Activated naive CD8-positive, alpha-beta T cell treated with anti-CD3 and anti-CD28 coated beads for 36 hours (primary cell): Measurements from ENCODE around the gene PSMC6. TPM values are rescaled to one million over a fixed set of nuclear protein-coding genes. Genes with fewer than 3 reads are reported as not detected.
"Not testable (repeated sequence)": the region's sequence is repeated elsewhere in the genome, so short reads cannot be mapped to it uniquely, and the experiment has no call there.

Source experiments
- DNase-seq: peaks from one replicate; pipeline ENCODE4 v3.0.0; 2021
- H3K27ac Mint-ChIP-seq: one replicate; pipeline ENCODE4 v1.8.0; 2022; ENCODE audit warnings: mild to moderate bottlenecking, moderate library complexity, mixed read lengths
- H3K27me3 Mint-ChIP-seq: one replicate; pipeline ENCODE4 v1.8.0; 2022; ENCODE audit warnings: mild to moderate bottlenecking, mixed read lengths
- H3K36me3 Mint-ChIP-seq: one replicate; pipeline ENCODE4 v1.8.0; 2021; ENCODE audit warnings: mild to moderate bottlenecking, mixed read lengths
- H3K4me1 Mint-ChIP-seq: one replicate; pipeline ENCODE4 v1.8.0; 2021; ENCODE audit warnings: mixed read lengths
- H3K4me3 Mint-ChIP-seq: one replicate; pipeline ENCODE4 v1.8.0; 2022; ENCODE audit warnings: mild to moderate bottlenecking, moderate library complexity, mixed read lengths
- H3K9me3 Mint-ChIP-seq: one replicate; pipeline ENCODE4 v1.8.0; 2022; ENCODE audit warnings: mixed read lengths
- total RNA-seq, 2 experiments: library from RNA; stranded (reverse); gene quantifications; one replicate each; pipeline ENCODE4 v1.2.3, GENCODE V29; 2021

Gene PSMC6
- total RNA-seq, 2 experiments from 2014 or later = 117 to 123 TPM

DNA sequence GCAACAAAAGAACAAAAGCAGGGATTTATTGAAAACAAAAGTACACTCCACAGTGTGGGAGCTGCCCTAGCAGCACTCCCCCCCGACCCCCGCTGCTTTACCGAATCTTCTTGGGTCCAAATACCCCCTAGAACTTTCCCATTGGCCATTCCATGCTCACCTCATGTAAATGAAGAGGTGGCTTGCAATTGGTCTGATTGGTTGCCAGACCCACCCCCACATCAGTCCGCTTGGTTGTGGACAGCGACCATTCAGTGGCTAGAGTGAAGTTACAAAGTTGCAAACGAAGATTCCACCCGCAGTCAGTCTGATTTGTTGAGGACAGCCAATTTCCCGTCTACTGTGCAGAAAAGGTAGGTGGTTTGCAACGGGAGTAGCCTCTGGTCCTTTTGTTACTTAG is 26.8 kb downstream of the PSMC6 start:
- H3K36me3 Mint-ChIP-seq = peaks cover 39% of the 10 kb centered on the region
- no peak overlapping the region for H3K27ac Mint-ChIP-seq
- no peaks in the 10 kb centered on the region for H3K27me3 Mint-ChIP-seq
- H3K4me3 Mint-ChIP-seq = no peak overlapping the region
- H3K4me1 Mint-ChIP-seq = peaks cover 60% of the 10 kb centered on the region
- DNase-seq = no peak
- H3K9me3 Mint-ChIP-seq = no peaks in the 10 kb centered on the region

DNA sequence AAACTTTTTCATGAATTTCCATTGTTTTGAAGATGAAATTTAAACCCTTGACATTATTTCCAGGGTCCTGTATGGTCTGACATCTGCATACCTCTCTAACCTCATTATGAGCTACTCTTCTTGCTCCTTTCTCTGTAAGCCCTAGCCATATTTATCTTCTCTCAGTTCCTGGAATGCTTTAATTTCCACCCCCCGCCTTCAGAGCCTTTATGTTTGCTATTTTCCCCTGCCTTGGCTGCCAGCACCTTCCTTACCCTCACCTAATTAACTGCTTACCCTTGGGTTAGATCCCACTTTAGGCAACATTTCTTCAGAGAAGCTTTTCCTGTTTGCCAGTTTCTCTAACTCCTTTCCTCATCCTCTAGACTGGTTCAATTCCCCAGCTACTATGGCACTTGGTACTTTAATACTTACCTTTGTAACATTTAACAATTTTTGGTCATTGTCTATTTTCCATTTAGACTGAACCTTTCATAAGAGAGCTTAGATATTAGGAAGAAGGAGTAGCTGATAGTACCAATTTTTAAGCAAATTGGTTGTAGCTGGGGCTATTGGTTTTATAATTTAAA is 29.0 kb downstream of the PSMC6 start:
- Mint-ChIP-seq H3K27me3 (no peaks in the 10 kb centered on the region), H3K4me3 (peak overlapping the region; percentile 6), H3K9me3 (no peaks in the 10 kb centered on the region), H3K36me3 (peaks cover 45% of the 10 kb centered on the region), H3K27ac (peak overlapping the region; percentile 69), H3K4me1 (peaks cover 64% of the 10 kb centered on the region)
- DNase-seq = no peak

DNA sequence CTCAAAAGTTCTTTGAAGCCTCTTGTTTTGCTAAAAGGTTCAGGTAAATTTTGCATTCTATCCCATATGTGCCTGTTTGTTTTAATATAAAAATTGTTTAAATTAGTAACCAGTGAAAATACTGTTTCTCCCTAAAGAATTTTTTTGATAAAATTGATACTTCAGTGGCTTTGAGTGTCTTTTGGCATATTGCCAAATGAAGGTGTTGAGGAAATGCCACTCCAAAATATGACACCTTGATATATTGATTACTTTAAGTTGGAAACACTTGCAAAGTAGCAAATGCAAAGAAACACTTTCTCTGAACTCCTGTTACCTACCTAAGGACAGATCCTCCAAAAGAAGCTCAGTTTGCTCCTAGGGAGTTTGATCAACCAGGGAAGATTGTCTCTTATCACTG is 31.4 kb downstream of the PSMC6 start:
- no peak overlapping the region for H3K27ac Mint-ChIP-seq
- DNase-seq = no peak
- peaks cover 37% of the 10 kb centered on the region for H3K36me3 Mint-ChIP-seq
- H3K4me1 Mint-ChIP-seq = peaks cover 65% of the 10 kb centered on the region
- H3K9me3 Mint-ChIP-seq = no peaks in the 10 kb centered on the region
- no peaks in the 10 kb centered on the region for H3K27me3 Mint-ChIP-seq
- H3K4me3 Mint-ChIP-seq = no peak overlapping the region

DNA sequence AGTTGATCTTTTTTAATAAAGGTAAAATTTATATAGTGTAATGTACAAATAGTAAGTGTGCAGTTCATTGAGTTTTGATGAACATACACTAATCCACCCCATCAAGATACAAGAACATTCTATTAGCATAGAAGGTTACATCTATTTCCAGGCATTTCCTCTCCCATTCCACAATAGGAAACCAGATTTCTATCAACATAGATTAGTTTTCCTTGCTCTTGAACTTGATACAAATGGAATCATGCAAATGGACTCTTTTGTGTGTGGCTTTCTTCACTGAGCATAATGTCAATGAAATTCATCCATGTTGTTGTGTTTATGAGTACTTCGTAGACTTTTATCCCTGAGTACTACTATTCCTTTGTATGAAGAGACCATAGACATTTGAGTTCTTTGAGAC is 33.8 kb downstream of the PSMC6 start:
- Mint-ChIP-seq H3K36me3 (peaks cover 32% of the 10 kb centered on the region), H3K4me1 (peaks cover 62% of the 10 kb centered on the region), H3K27ac (peak overlapping the region; percentile 36), H3K9me3 (no peaks in the 10 kb centered on the region), H3K4me3 (no peak overlapping the region), H3K27me3 (no peaks in the 10 kb centered on the region)
- DNase-seq = no peak

DNA sequence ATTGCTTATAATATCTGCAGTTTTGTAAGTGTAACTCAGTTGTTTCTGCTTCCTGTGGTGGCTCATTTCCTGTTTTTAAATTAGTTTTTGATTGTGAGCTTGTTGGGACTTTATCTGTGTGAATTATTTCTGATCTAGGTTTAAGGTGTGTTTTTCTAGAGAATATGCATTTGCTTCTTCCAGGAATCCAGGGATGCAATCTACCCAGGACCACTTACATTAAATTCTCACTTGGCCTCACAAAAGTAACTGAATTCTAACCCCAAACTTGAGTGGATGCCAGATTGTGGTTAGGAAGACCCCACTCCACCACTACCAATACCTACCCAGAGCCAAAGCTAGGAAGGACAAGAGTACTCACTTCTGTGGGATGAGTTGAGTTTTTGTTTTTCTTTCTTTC is 34.9 kb downstream of the PSMC6 start:
- Mint-ChIP-seq H3K4me3 (peak overlapping the region; percentile 69), H3K27ac (peak overlapping the region; percentile 96), H3K9me3 (no peaks in the 10 kb centered on the region), H3K27me3 (no peaks in the 10 kb centered on the region), H3K4me1 (peaks cover 54% of the 10 kb centered on the region), H3K36me3 (peaks cover 36% of the 10 kb centered on the region)
- no peak for DNase-seq

DNA sequence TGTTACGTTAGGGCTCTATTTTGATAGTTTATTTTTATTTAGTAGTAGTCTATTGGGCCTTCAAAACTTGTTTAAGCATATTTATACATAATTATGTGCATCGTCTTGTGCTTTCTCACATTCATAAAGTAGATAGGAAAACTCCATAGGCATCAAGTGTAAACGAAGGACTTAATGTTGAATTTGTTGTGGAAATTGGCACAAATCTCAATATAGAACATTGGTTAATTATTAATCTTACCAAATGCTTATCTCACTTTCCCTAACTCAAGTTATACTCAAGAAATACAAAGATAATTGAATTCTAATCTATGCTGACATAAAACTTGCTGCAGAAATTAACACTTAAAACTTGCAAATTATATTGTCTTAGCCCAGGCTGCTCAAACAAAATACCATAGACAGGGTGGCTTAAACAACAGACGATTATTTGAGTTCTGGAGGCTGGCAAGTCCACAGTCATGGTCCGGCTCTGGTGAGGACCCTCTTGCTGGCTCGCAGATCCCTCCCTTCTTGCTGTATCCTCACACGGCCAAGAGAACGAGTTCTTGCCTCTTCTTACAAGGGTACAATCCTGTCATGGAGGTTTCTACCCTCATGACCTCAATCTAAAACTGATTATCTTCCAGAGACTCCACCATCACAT is 41.8 kb downstream of the PSMC6 start:
- H3K36me3 Mint-ChIP-seq = peaks cover 23% of the 10 kb centered on the region

DNA sequence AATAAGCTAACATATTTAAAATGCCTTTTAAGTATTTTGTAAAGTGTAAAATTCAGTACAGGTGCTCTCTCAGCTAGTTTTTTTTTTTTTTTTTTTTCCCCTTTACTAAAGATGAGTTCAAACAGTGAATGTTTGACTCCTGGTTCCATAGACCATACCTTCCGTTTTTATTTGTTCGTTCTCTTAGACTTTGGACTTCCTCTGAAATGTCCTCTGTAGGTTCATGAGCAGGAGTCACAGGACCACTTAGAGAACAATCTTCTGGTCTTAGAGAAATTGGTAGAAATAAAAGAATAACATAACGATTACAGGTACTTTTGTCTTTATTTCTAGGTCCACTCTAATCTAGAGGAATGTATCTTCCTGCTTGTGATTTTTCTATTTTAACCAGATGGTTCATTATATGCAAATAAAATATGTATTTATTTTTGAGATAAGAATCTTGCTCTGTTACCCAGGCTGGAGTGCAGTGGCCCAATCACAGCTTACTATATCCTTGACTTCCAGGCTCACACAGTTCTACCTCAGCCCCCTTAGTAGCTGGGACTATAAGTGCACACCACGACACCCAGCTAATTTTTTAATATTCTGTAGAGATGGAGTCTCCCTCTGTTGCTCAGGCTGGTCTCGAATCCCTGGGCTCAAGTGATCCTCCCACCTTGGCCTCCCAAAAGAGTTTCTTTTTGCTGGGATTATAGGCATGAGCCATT is 48.8 kb downstream of the PSMC6 start:
- no peaks in the 10 kb centered on the region for H3K9me3 Mint-ChIP-seq
- H3K4me1 Mint-ChIP-seq = peaks cover 3% of the 10 kb centered on the region
- H3K4me3 Mint-ChIP-seq = no peak overlapping the region
- no peak overlapping the region for H3K27ac Mint-ChIP-seq
- no peak for DNase-seq
- no peaks in the 10 kb centered on the region for H3K27me3 Mint-ChIP-seq
- peaks cover 2% of the 10 kb centered on the region for H3K36me3 Mint-ChIP-seq

More for the DNA sequence above, 41.8 kb downstream of the PSMC6 start:
- H3K4me3 Mint-ChIP-seq = no peak overlapping the region
- no peaks in the 10 kb centered on the region for H3K9me3 Mint-ChIP-seq
- DNase-seq = no peak
- no peaks in the 10 kb centered on the region for H3K27me3 Mint-ChIP-seq
- peaks cover 21% of the 10 kb centered on the region for H3K4me1 Mint-ChIP-seq
- H3K27ac Mint-ChIP-seq = no peak overlapping the region

DNA sequence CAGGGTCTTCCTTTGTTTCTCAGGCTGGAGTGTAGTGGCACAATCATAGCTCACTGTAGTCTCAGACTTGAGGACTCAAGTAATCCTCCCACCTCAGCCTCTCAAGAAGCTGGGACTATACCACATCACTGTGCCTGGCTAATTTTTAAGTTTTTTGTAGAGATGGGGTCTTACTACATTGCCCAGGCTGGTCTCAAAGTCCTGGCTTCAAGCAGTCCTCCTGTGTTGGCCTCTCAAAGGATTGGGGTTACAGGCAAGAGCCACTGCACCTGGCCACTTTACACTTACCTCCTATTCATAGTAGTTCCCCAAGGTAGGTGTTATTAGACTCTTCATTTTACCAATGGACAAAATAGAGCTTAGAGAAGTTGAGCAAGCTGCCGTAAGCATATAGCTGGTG is 52.1 kb downstream of the PSMC6 start:
- Mint-ChIP-seq H3K4me1 (peaks cover 6% of the 10 kb centered on the region), H3K36me3 (peaks cover 13% of the 10 kb centered on the region), H3K9me3 (no peaks in the 10 kb centered on the region), H3K27ac (no peak overlapping the region), H3K27me3 (no peaks in the 10 kb centered on the region), H3K4me3 (no peak overlapping the region)
- no peak for DNase-seq

DNA sequence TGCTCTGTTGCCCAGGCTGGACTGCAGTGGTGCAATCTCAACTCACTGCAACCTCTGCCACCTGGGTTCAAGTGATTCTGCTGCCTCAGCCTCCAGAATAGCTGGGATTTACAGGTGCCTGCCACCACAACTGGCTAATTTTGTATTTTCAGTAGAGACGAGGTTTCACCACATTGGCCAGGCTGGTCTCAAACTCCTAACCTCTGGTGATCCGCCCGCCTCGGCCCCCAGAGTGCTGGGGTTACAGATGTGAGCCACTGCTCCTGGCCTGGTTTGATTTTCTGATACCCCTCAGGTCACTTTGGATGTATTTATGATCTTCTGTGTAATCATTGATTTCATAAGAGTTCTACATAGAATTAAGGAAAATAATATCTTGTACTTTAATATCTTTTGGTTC is 55.9 kb downstream of the PSMC6 start:
- H3K9me3 Mint-ChIP-seq, DNase-seq, H3K4me1 Mint-ChIP-seq, H3K4me3 Mint-ChIP-seq, H3K27me3 Mint-ChIP-seq, H3K27ac Mint-ChIP-seq: not testable (repeated sequence)
- peaks cover 20% of the 10 kb centered on the region for H3K36me3 Mint-ChIP-seq

DNA sequence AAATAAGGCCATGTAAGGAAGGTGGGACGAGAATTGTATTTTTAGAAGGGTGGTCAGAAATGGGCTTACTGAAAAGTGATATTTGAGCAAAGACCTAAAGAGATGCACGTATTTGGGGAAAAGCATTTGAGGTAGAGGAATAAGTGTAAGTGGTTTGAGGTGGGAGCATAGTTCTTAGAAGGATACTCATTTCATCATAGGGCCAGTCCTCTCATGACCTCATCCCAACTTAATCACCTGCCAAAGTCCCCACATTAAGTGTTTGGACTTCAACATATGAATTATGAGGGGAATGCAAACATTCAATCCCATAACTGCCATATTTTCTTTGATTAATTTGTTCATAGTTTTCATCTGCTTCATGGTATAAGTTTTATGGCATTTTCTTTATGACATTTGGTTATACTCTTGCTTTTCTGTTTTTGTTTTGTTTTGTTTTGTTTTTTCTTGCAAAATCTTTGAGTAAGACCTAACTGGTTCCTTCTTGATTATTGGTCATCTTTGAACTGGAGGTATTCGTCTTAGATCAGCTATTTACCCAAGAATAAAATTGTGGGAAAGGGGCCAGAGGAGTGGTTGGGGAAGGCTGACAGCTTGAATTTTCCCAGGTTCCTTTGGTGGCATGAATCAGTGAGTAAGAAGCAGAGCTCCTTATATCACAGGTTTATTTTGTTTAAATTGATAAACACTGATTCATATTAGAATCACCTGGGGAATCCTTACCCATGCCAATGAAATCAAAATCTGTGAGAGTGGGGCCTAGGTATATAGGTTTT is 60.2 kb downstream of the PSMC6 start:
- Mint-ChIP-seq H3K4me1 (peaks cover 10% of the 10 kb centered on the region), H3K9me3 (no peaks in the 10 kb centered on the region), H3K4me3 (no peak overlapping the region), H3K27me3 (no peaks in the 10 kb centered on the region), H3K36me3 (peaks cover 23% of the 10 kb centered on the region), H3K27ac (no peak overlapping the region)
- DNase-seq = no peak

DNA sequence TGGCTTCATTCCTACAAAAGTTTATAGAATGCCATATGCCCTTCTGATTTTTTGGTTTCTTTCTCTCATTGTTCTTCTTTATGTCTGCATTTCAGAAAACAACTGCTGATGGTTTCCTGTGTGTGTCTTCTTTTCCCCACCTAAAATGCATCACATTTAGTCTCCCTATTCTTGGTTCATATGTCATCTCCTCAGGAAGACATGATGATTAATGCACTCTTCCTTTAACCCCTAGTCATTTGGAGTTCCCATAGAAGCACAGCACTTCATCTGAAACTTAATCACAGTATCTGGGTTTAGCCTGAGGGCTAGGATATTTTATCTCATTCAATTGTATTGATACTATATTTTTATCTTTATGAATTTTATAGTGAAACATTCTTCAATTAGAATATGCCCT is 62.9 kb downstream of the PSMC6 start:
- Mint-ChIP-seq H3K27me3 (no peaks in the 10 kb centered on the region), H3K4me1 (peaks cover 7% of the 10 kb centered on the region), H3K9me3 (no peaks in the 10 kb centered on the region), H3K27ac (peak overlapping the region; percentile 62), H3K4me3 (no peak overlapping the region), H3K36me3 (peaks cover 22% of the 10 kb centered on the region)
- no peak for DNase-seq

DNA sequence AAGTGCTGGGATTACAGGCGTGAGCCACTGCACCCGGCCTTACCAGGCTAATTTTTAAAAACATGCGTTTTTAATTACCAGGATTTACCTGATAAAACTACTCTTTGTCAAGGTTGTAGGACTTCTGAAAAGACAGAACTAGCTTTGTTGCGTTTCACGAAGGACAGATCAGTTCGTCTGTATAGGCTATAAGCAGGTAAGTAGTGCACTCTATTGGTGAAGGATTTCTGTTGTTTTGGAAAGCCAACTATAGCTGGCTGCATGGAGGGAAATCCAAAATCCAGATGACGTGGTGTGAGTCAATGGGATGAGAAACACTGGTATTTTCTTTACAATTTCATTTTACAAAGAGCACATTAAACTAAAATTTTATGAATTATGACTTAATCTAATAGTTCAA is 69.8 kb downstream of the PSMC6 start:
- no peak for DNase-seq
- Mint-ChIP-seq H3K9me3 (no peaks in the 10 kb centered on the region), H3K36me3 (peaks cover 5% of the 10 kb centered on the region), H3K4me3 (no peak overlapping the region), H3K4me1 (peaks cover 3% of the 10 kb centered on the region), H3K27me3 (no peaks in the 10 kb centered on the region), H3K27ac (no peak overlapping the region)
